Naive thymus-derived CD4-positive, alpha-beta T cell (primary cell): ENCODE data around the gene BID. TPM values are rescaled to one million over a fixed set of nuclear protein-coding genes. Genes with fewer than 3 reads are reported as not detected.

Experiments used
- ATAC-seq: fragments of 150-1000 bp; cut with Tn5 transposase; 2 replicates; pipeline ENCODE4 v1.10.0; 2021; ENCODE audit warnings: mild to moderate bottlenecking, moderate library complexity
- CTCF ChIA-PET: fragments of 350-600 bp; sonication (Branson Sonifier 250); formaldehyde crosslinking; loops from one replicate; lab custom pipeline; 2021; ENCODE audit warnings: antibody characterized with exemption; lab: Charles Lee
- POLR2A ChIA-PET: fragments of 350-600 bp; sonication (Branson Sonifier 250); formaldehyde crosslinking; loops from one replicate; lab custom pipeline; 2021; ENCODE audit warnings: antibody characterized with exemption, inconsistent platforms; lab: Charles Lee
- DNase-seq, 9 donors: peaks; one replicate each; pipeline versions ENCODE4 v3.0.0 to v3.0.0-alpha.2; 2020 to 2022; ENCODE audit warnings: mixed read lengths in 1 of 9
- H3K27ac ChIP-seq: one replicate; pipeline ENCODE4 v1.7.0; 2013; ENCODE audit warnings: mild to moderate bottlenecking, low read depth, low read length, moderate library complexity
- H3K27me3 ChIP-seq, 2 donors: one replicate each; pipeline ENCODE4 v1.7.0; 2013; ENCODE audit warnings: low read length in 2 of 2, mild to moderate bottlenecking in 2 of 2, moderate library complexity in 2 of 2; ENCODE audit not compliant: control insufficient read depth in 2 of 2, insufficient read depth in 2 of 2
- H3K36me3 ChIP-seq, 3 experiments: 1 replicate in 2 of 3; 2 replicates in 1 of 3; pipeline ENCODE4 v1.7.0; 2013; ENCODE audit warnings: low read length in 3 of 3, mild to moderate bottlenecking in 3 of 3, moderate library complexity in 1 of 3; ENCODE audit not compliant: insufficient read depth in 3 of 3, control insufficient read depth in 2 of 3
- H3K4me1 ChIP-seq, 2 donors: one replicate each; pipeline ENCODE4 v1.7.0; 2013; ENCODE audit warnings: low read length in 2 of 2, mild to moderate bottlenecking in 2 of 2, moderate library complexity in 1 of 2; ENCODE audit not compliant: control insufficient read depth in 2 of 2, insufficient read depth in 2 of 2
- H3K4me3 ChIP-seq: 2 replicates; pipeline ENCODE4 v1.7.0; 2013; ENCODE audit warnings: mild to moderate bottlenecking, low read length
- H3K9me3 ChIP-seq, 3 experiments: 1 replicate in 2 of 3; 2 replicates in 1 of 3; pipeline ENCODE4 v1.7.0; 2013; ENCODE audit warnings: low read length in 3 of 3; ENCODE audit not compliant: control insufficient read depth in 2 of 3
- H3K27ac Mint-ChIP-seq, 9 donors: one replicate each; pipeline ENCODE4 v1.8.0; 2020 to 2022; ENCODE audit warnings: mixed read lengths in 9 of 9, mild to moderate bottlenecking in 8 of 9, moderate library complexity in 5 of 9, inconsistent platforms in 2 of 9
- H3K27me3 Mint-ChIP-seq, 5 donors: one replicate each; pipeline ENCODE4 v1.8.0; 2021 to 2022; ENCODE audit warnings: mixed read lengths in 5 of 5, mild to moderate bottlenecking in 1 of 5
- H3K36me3 Mint-ChIP-seq, 5 donors: one replicate each; pipeline ENCODE4 v1.8.0; 2020 to 2022; ENCODE audit warnings: mixed read lengths in 5 of 5, mild to moderate bottlenecking in 3 of 5, inconsistent platforms in 1 of 5
- H3K4me1 Mint-ChIP-seq, 7 donors: one replicate each; pipeline ENCODE4 v1.8.0; 2020 to 2022; ENCODE audit warnings: mixed read lengths in 7 of 7, mild to moderate bottlenecking in 3 of 7, inconsistent platforms in 1 of 7
- H3K4me3 Mint-ChIP-seq, 10 donors: one replicate each; pipeline ENCODE4 v1.8.0; 2020 to 2022; ENCODE audit warnings: mild to moderate bottlenecking in 10 of 10, mixed read lengths in 10 of 10, moderate library complexity in 6 of 10, inconsistent platforms in 2 of 10
- H3K9me3 Mint-ChIP-seq, 11 donors: one replicate each; pipeline ENCODE4 v1.8.0; 2020 to 2022; ENCODE audit warnings: mixed read lengths in 11 of 11, mild to moderate bottlenecking in 4 of 11, inconsistent platforms in 1 of 11, moderate library complexity in 1 of 11
- intact Hi-C, 2 donors: fragments of 100-400 bp; cut with micrococcal nuclease; formaldehyde crosslinking; loops; one replicate each; pipeline ENCODE4 v1.15.1; 2023
- polyA plus RNA-seq, 2 donors: library from polyadenylated mRNA; unstranded; fragments of 300-500 nt; fragmentation: Illumina TruSeq; gene quantifications; one replicate each; pipeline ENCODE4 v1.2.3, GENCODE V29; 2021
- total RNA-seq, 6 experiments: library from RNA in 5 of 6; stranded (reverse) in 5 of 6; gene quantifications; 1 replicate in 5 of 6; 2 replicates in 1 of 6; pipeline ENCODE4 v1.2.3 and lab custom pipeline; 2021 to 2026

BID gene
- total and polyA plus RNA-seq, 7 experiments from 2014 or later, result 15.4 to 66.2 (median 32.1) TPM

DNA sequence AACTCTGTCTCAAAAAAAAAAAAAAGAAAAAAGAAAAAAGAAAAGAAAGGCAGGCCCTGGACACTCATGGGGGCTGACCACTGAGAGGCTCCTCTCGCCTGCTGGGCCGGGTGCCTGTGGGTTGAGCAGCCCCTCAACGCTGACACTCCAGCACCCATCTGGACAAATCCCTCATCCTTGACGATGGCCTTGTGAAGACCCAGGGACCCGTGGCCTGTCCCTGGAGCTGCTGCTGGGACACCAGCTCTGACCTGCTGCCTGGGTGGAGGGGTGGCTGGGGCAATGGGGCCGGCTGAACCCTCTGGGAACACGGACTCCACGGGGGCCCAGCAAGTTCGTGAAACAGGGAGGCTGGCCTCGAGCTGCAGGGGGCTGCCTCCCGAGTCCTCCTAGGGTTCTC is 10.5 kb upstream of the BID start:
- Histone ChIP-seq H3K4me3 (no peak overlapping the region), H3K27ac (no peak overlapping the region), H3K4me1 (peaks cover 19 to 25% of the 10 kb centered on the region in 2 donors), H3K9me3 (no peaks in the 10 kb centered on the region), H3K27me3 (no peaks in the 10 kb centered on the region), H3K36me3 (no peaks in the 10 kb centered on the region)
- intact Hi-C loops, result loop anchor here (1.0 kb wide), 3 partner anchors 16 to 42 kb away; no protein-coding TSS in a partner anchor
- Mint-ChIP-seq H3K27me3 (no peaks in the 10 kb centered on the region), H3K4me3 (no peak overlapping the region), H3K36me3 (peaks cover 0 to 11% (median 0%) of the 10 kb centered on the region in 5 donors), H3K4me1 (peaks cover 8 to 33% (median 19%) of the 10 kb centered on the region in 7 donors), H3K27ac (no peak overlapping the region), H3K9me3 (peaks cover 0 to 2% (median 0%) of the 10 kb centered on the region in 11 donors)
- ATAC-seq (no peak), DNase-seq (no peak)
- CTCF ChIA-PET, result interaction anchor here (1.1 to 6.8 kb wide), 12 partner anchors 8 to 292 kb away, joined by 3 to 82 read pairs (median 8); partner anchors contain the start of gene PEX26
- POLR2A ChIA-PET, result interaction anchor here (0.6 to 1.0 kb wide), 4 partner anchors 8 to 54 kb away, joined by 3 read pairs; no protein-coding TSS in a partner anchor

DNA sequence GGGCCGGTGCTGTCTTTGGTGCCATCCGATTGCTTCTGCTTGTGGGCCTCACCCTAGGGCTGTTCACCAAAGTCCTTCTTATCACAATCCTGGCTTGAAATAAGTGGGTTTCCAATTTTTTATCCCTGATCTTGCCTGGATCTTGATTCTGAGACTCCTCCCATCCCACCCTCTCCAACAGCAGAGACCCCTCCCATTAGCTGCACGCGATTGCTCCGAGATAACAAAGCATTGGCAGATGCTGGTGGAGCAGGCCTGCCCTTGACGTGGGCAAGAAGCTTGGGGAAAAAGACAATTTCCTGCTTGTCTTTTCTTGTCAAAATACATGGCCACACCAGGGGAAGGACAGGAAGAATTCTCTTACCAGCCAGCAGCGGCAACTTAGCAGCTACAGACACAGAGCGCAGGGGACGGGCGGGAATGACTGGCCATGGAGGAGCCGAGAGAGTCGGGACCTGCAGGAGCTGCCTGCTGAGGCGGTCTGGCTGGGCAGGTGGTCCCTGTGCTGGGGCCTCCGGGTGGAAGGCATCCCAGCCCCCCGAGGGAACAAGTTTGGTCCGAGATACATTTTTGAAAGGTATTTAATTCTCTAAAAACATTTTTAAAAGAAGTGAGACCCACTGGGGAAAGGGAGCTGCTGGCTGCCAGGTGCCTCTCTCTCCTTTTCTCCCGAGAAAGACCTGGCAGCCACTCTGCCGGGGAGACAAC is 9.7 kb upstream of the BID start:
- no peaks in the 10 kb centered on the region for H3K9me3 ChIP-seq
- H3K4me1 ChIP-seq, result peaks cover 26 to 31% of the 10 kb centered on the region in 2 donors
- CTCF ChIA-PET, result interaction anchor here (1.3 to 6.8 kb wide), 3 partner anchors 26 to 42 kb away, joined by 6 to 82 read pairs (median 41); no protein-coding TSS in a partner anchor
- no peak overlapping the region for H3K4me3 ChIP-seq
- no peak overlapping the region for H3K27ac ChIP-seq
- POLR2A ChIA-PET, result interaction anchor here (0.6 to 1.1 kb wide), 2 partner anchors 9 to 14 kb away, joined by 3 read pairs; no protein-coding TSS in a partner anchor
- H3K36me3 ChIP-seq, result no peaks in the 10 kb centered on the region
- DNase-seq, result no peak
- no peak overlapping the region for H3K27ac Mint-ChIP-seq
- H3K9me3 Mint-ChIP-seq, result peaks cover 0 to 2% (median 0%) of the 10 kb centered on the region in 11 donors
- no peaks in the 10 kb centered on the region for H3K27me3 Mint-ChIP-seq
- no peak for ATAC-seq
- H3K27me3 ChIP-seq, result no peaks in the 10 kb centered on the region
- no peak overlapping the region for H3K4me3 Mint-ChIP-seq
- H3K4me1 Mint-ChIP-seq, result peaks cover 16 to 40% (median 28%) of the 10 kb centered on the region in 7 donors
- H3K36me3 Mint-ChIP-seq, result peaks cover 0 to 14% (median 3%) of the 10 kb centered on the region in 5 donors
- intact Hi-C loops, result no loop called here

DNA sequence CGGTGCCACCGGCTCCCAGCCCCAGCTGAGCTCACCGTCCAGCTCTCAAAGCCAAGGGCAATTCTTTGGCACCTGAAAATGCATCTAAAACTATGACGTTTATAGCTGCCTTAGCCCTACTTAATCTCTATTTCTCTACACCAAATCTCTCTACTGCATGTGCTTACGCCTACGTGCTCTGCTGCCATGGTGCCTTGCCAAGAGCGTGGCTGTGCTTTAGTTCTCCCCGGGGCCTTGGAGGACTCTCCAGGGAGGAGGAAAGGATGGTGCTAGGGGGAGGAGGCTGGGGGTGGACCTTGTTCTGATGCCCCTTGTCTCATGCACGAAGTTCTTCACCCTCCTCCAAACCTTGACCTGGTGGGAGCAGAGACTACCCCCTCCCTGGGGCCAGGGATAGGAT is 9.0 kb upstream of the BID start:
- intact Hi-C loops, result no loop called here
- Histone ChIP-seq H3K4me1 (peaks cover 32 to 38% of the 10 kb centered on the region in 2 donors), H3K4me3 (no peak overlapping the region), H3K27me3 (no peaks in the 10 kb centered on the region), H3K9me3 (no peaks in the 10 kb centered on the region), H3K27ac (no peak overlapping the region), H3K36me3 (no peaks in the 10 kb centered on the region)
- Mint-ChIP-seq H3K27me3 (no peaks in the 10 kb centered on the region), H3K9me3 (peaks cover 0 to 2% (median 0%) of the 10 kb centered on the region in 11 donors), H3K27ac (peak overlapping the region in 1 of 9 donors; percentile 10), H3K4me1 (peaks cover 19 to 44% (median 33%) of the 10 kb centered on the region in 7 donors), H3K36me3 (peaks cover 0 to 14% (median 3%) of the 10 kb centered on the region in 5 donors), H3K4me3 (peak overlapping the region in 1 of 10 donors; percentile 29)
- ChIA-PET POLR2A (interaction anchor here (1.1 kb wide), 1 partner anchor 14 kb away, joined by 3 read pairs; no protein-coding TSS in a partner anchor), CTCF (interaction anchor here (4.4 to 6.8 kb wide), 2 partner anchors 30 to 41 kb away, joined by 41 to 82 read pairs; no protein-coding TSS in a partner anchor)
- ATAC-seq (no peak), DNase-seq (no peak)

DNA sequence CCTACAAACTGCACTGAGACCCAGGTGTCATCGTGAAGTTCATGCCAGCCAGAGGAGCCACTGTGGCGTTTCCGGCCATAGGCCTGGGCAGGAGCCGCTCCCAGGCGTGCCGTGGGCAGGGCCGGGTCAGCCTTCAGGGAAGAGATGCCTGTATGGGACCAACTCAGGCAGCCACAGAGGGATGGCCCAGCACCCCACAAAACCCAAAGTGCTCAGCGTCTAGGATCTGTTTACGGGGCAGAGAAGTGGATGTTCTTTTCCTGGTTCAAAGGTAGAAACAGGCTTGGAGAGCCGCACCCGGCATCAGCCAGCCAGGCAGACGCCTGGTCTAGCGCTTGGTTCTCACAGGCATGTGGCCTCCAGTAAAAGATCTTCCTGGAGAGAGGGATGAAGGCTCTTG is 8.4 kb upstream of the BID start:
- intact Hi-C loops, result no loop called here
- H3K27me3 ChIP-seq, result no peaks in the 10 kb centered on the region
- H3K4me1 ChIP-seq, result peaks cover 35 to 45% of the 10 kb centered on the region in 2 donors
- H3K36me3 ChIP-seq, result no peaks in the 10 kb centered on the region
- H3K9me3 ChIP-seq, result no peaks in the 10 kb centered on the region
- Mint-ChIP-seq H3K4me1 (peaks cover 19 to 50% (median 39%) of the 10 kb centered on the region in 7 donors), H3K9me3 (peaks cover 0 to 2% (median 0%) of the 10 kb centered on the region in 11 donors), H3K27me3 (no peaks in the 10 kb centered on the region), H3K27ac (peak overlapping the region in 1 of 9 donors; percentile 10), H3K4me3 (no peak overlapping the region), H3K36me3 (peaks cover 0 to 14% (median 3%) of the 10 kb centered on the region in 5 donors)
- POLR2A ChIA-PET, result no interaction called here
- no peak overlapping the region for H3K4me3 ChIP-seq
- CTCF ChIA-PET, result interaction anchor here (1.6 to 4.4 kb wide), 2 partner anchors 29 to 39 kb away, joined by 6 to 41 read pairs; no protein-coding TSS in a partner anchor
- ATAC-seq (no peak), DNase-seq (no peak)
- H3K27ac ChIP-seq, result no peak overlapping the region

DNA sequence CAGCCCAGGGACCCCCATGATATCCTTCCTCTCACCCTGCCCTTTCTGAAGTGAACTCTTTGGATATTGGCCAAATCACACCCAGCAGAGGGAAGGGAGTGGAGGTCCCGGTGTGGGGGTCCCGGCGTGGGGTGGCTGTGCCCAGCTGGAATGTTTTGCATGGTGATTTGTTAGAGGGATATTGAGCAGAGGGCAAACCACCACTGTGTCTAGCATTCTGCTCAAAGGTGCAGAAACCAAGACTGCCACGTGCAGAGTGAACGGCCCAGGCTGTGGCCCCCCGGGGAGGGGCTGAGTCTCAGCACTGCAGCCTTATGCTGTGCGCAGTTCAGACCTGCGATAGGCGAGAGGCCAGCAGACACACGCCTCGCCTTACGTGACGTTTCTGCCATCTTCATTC is 7.9 kb upstream of the BID start:
- Mint-ChIP-seq H3K9me3 (peaks cover 0 to 2% (median 0%) of the 10 kb centered on the region in 11 donors), H3K27me3 (no peaks in the 10 kb centered on the region), H3K4me1 (peaks cover 19 to 54% (median 43%) of the 10 kb centered on the region in 7 donors), H3K4me3 (no peak overlapping the region), H3K36me3 (peaks cover 0 to 14% (median 3%) of the 10 kb centered on the region in 5 donors), H3K27ac (no peak overlapping the region)
- no peaks in the 10 kb centered on the region for H3K27me3 ChIP-seq
- no peak overlapping the region for H3K4me3 ChIP-seq
- H3K27ac ChIP-seq, result no peak overlapping the region
- no peak for DNase-seq
- peaks cover 38 to 45% of the 10 kb centered on the region in 2 donors for H3K4me1 ChIP-seq
- no peaks in the 10 kb centered on the region for H3K36me3 ChIP-seq
- ChIA-PET CTCF (interaction anchor here (1.1 to 1.6 kb wide), 2 partner anchors 12 to 39 kb away, joined by 3 to 6 read pairs; no protein-coding TSS in a partner anchor), POLR2A (no interaction called here)
- intact Hi-C loops, result no loop called here
- ATAC-seq, result no peak
- H3K9me3 ChIP-seq, result no peaks in the 10 kb centered on the region

DNA sequence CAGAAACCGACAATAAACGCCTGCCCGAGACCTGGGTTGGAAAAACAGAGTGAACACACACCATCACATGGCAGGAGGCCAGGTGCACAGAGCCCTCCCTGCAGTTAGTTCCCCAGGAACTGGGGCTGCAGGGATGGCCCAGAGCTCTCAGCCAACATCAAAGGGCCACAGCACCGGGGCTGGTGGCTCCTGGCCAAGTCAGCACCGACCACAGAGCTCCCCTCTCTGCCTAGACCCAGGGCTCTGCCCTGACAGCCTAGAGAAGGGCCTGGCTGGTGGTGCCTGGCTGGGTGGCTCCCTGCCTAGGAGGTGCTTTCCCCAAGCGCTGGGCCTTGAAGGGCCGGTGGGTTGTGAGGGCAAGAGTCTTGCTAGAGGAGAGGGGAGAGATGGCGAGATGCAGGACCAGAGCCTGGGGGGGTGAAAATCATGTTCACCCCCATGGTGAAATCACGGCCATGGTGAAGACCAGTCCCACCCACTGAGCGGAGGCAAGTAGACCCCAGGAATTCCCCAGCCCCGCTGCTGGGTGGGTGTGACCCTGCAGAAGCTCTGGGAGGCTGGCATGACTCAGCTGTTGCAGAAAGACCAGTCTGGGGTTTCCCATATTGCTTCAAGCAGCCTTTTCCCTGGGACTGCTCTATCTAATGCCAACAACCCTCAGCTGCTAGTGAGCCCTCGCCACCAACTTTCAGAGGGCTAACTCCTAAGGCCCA is 7.2 kb upstream of the BID start:
- ChIA-PET POLR2A (no interaction called here), CTCF (interaction anchor here (1.1 to 1.6 kb wide), 2 partner anchors 11 to 38 kb away, joined by 3 to 6 read pairs; no protein-coding TSS in a partner anchor)
- no peaks in the 10 kb centered on the region for H3K36me3 ChIP-seq
- no peaks in the 10 kb centered on the region for H3K27me3 Mint-ChIP-seq
- peak overlapping the region in 5 of 10 donors; percentile 51 to 97 (median 57) for H3K4me3 Mint-ChIP-seq
- no peaks in the 10 kb centered on the region for H3K9me3 ChIP-seq
- no peak overlapping the region for H3K27ac ChIP-seq
- H3K36me3 Mint-ChIP-seq, result peaks cover 0 to 14% (median 3%) of the 10 kb centered on the region in 5 donors
- DNase-seq (peak in 1 of 9 donors; percentile 68), ATAC-seq (peak; percentile 69)
- intact Hi-C loops, result no loop called here
- H3K9me3 Mint-ChIP-seq, result peaks cover 0 to 2% (median 0%) of the 10 kb centered on the region in 11 donors
- H3K27ac Mint-ChIP-seq, result peak overlapping the region in 7 of 9 donors; percentile 8 to 92 (median 60)
- peaks cover 44 to 47% of the 10 kb centered on the region in 2 donors for H3K4me1 ChIP-seq
- no peak overlapping the region for H3K4me3 ChIP-seq
- H3K4me1 Mint-ChIP-seq, result peaks cover 20 to 58% (median 46%) of the 10 kb centered on the region in 7 donors
- no peaks in the 10 kb centered on the region for H3K27me3 ChIP-seq
